Measurements from ENCODE around the gene SLAMF9.

Gene SLAMF9

DNA sequence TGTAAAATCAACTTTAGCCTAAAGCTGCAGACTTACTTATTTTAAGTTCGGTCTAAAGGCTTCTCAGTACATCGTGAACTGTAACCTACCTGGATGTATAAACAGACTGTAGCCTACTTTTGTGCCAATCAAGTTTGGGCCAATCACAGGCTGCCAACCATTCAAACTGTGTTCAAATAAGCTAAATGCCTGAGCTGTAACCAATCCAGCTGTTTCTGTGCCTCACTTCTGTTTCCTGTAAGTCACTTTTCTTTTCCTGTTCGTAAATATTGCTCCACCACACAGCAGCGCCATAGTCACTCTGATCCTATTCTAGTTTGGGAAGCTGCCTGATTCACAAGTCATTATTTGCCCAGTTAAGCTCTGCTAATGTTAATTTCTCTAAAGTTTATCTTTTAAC, 37.5 kb upstream of the SLAMF9 start:
- no peak overlapping the region for H3K27ac ChIP-seq
- TF ChIP-seq, protein P1, sequence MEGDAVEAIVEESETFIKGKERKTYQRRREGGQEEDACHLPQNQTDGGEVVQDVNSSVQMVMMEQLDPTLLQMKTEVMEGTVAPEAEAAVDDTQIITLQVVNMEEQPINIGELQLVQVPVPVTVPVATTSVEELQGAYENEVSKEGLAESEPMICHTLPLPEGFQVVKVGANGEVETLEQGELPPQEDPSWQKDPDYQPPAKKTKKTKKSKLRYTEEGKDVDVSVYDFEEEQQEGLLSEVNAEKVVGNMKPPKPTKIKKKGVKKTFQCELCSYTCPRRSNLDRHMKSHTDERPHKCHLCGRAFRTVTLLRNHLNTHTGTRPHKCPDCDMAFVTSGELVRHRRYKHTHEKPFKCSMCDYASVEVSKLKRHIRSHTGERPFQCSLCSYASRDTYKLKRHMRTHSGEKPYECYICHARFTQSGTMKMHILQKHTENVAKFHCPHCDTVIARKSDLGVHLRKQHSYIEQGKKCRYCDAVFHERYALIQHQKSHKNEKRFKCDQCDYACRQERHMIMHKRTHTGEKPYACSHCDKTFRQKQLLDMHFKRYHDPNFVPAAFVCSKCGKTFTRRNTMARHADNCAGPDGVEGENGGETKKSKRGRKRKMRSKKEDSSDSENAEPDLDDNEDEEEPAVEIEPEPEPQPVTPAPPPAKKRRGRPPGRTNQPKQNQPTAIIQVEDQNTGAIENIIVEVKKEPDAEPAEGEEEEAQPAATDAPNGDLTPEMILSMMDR (IDR thresholded peaks at IDR 0.05), result no peak
- DNase-seq (ENCODE audit: low spot score), result no peak
- H3K4me3 ChIP-seq, result no peak overlapping the region

DNA sequence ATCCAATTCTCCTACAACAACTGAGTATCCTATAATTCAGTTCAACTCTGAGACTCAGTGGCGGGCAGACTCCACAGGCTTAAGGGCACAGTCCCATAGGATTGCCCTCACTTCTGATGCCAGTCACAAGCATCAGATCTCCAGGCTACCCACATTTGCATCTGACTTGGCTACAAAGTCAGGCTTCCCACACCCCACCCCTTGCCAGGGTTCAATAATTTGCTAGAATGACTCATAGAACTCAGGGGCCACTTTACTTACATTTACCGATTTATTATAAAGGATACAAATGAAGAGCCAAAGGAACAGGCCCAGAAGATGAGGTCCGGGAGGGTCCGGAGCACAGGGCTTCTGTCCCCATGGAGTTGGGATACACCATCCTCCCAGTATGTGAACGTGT, 36.0 kb upstream of the SLAMF9 start:
- DNase-seq (ENCODE audit: low spot score), result no peak
- Histone ChIP-seq H3K27ac (no peak overlapping the region), H3K4me3 (no peak overlapping the region)
- TF ChIP-seq, protein P1 (IDR thresholded peaks at IDR 0.05), result no peak

DNA sequence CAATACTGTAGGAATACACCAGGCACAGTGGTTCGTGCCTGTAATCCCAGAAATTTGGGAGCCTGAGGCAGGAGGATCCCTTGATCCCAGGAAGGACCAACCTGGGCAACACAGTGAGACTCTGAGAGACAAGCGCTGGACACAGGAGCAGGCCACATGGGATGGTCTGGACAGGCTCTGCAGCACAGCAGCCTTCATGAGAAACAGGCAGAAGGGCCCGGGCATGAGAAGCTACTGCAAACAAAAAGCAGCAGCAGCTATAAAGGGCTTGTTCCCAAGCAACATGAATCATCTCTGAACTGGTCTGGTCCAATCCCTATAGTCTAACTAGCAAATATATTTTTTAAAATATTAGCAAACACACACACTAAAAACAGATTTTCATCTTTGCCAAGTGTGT, 35.5 kb upstream of the SLAMF9 start:
- DNase-seq (ENCODE audit: low spot score), result no peak
- Histone ChIP-seq H3K27ac (no peak overlapping the region), H3K4me3 (no peak overlapping the region)
- TF ChIP-seq, protein P1 (IDR thresholded peaks at IDR 0.05), result no peak

DNA sequence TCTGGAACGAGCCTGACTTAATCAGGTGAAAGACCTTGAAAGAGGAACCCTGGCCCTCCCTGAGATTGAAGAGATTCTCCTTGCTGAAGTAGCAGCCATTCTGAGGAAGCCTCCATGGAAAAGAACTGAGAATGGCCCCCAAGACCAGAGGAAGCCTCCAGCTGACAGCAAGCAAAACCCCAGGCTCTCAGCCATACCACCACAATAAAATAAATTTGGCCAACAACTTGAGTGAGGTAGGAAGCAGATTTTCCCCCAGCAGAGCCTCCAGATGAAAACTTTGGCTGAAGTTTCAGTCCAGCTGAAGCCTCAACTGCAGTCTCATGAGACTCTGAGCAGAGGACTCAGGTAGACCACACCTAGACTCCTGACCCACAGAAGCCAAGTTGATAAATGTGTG, 34.0 kb upstream of the SLAMF9 start:
- TF ChIP-seq, protein P1 (IDR thresholded peaks at IDR 0.05), result no peak
- Histone ChIP-seq H3K27ac (no peak overlapping the region), H3K4me3 (no peak overlapping the region)
- no peak for DNase-seq (ENCODE audit: low spot score)

DNA sequence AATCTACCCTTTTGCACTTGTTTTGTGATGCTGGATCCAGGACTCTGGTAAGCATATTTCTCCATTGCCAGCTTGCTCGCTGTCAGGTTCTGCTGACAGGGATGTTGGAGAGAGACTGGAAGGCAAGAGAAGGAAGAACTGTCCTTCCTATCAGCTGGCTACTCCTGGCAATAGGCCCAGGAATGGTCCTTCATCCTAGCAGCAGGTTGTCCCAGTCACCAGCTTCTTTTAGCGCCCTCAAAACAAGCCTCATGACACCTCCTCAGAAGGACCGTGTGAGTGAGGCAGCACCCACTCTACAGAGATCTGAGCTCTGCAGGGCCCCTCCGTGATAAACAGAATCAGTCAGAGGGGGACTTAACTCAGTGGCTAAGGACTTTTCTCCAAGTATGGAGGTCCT, 33.1 kb upstream of the SLAMF9 start:
- DNase-seq (ENCODE audit: low spot score), result no peak
- H3K4me3 ChIP-seq, result no peak overlapping the region
- TF ChIP-seq, protein P1 (IDR thresholded peaks at IDR 0.05), result no peak
- no peak overlapping the region for H3K27ac ChIP-seq

DNA sequence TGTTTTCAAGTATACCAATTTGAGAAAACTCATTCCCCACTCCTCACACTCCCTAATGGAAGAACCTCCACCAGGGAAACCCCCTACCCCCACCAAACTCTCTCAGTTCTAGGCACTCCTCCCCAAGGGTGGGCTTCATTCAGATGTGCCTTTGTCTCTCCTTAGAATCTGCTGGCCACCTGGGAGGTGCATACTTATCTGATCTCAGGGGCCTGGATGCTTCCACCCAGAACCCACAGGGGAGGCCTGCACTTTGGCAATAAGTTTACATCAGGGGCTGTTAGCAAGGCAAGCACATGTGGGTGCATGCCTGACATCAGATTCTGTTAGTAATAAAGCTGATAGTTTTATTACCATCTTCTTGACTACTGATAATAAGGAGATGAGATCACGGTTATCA, 32.5 kb upstream of the SLAMF9 start:
- no peak overlapping the region for H3K4me3 ChIP-seq
- TF ChIP-seq, protein P1 (IDR thresholded peaks at IDR 0.05), result no peak
- no peak overlapping the region for H3K27ac ChIP-seq
- DNase-seq (ENCODE audit: low spot score), result no peak

DNA sequence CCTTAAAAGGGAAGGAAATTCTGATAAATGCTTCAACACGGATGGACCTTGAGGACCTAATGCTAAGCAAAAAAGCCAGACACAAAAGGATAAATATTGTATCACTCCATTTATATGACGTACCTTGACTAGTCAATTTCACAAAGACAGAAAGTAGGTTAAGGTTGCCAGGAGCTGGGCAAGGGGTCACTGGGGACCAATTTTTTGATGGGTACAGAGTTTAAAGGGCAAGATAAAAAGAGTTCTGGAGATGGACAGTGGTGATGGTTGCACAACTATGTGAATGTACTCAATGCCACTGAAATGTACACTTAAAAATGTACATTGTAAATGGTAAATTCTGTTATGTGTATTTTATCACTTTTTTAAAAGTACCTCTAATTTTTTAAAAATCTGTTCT, 32.1 kb upstream of the SLAMF9 start:
- DNase-seq (ENCODE audit: low spot score), result no peak
- H3K4me3 ChIP-seq, result no peak overlapping the region
- TF ChIP-seq, protein P1 (IDR thresholded peaks at IDR 0.05), result no peak
- no peak overlapping the region for H3K27ac ChIP-seq

Data from coronary artery (tissue), 2 donors.